Thyroid gland (tissue), 4 donors: ENCODE results near the gene FAM24B.

Experiments
- CTCF ChIP-seq, 6 experiments: fragments of 200-600 bp in 3 of 6; fragments of 450-650 bp in 3 of 6; sonication (generic) in 3 of 6; IDR thresholded peaks; one replicate each; pipeline ENCODE4 v1.5.1; 2016 to 2019; ENCODE audit warnings: antibody characterized with exemption in 6 of 6, mild to moderate bottlenecking in 2 of 6, inconsistent platforms in 1 of 6, moderate library complexity in 1 of 6
- POLR2A ChIP-seq, 2 donors: fragments of 450-650 bp; IDR thresholded peaks; one replicate each; pipeline ENCODE4 v1.6.1; 2017; ENCODE audit warnings: antibody characterized with exemption in 2 of 2, mild to moderate bottlenecking in 2 of 2, moderate library complexity in 1 of 2

GRCh38 chr10:122852261-122852660 lies 27.1 kb downstream of the FAM24B start:
- TF ChIP-seq CTCF (IDR thresholded peaks at IDR 0.05) = no peak
- TF ChIP-seq POLR2A (IDR thresholded peaks at IDR 0.05) = no peak
